Left cardiac atrium (tissue), 4 donors: ENCODE results near the gene KRTAP20-1. TPM values are rescaled to one million over a fixed set of nuclear protein-coding genes. Genes with fewer than 3 reads are reported as not detected.

Experiments used
- ATAC-seq, 2 donors: fragments of 200-7000 bp; cut with Tn5 transposase; one replicate each; pipeline ENCODE4 v1.9.1; 2020; ENCODE audit warnings: mild to moderate bottlenecking in 2 of 2, moderate library complexity in 2 of 2
- DNase-seq: peaks from one replicate; pipeline ENCODE4 v3.0.0-alpha.2; 2020
- intact Hi-C, 2 donors: fragments of 100-400 bp; cut with DNase I; formaldehyde crosslinking; loops; one replicate each; pipeline versions ENCODE4 v1.14.1 to v1.15.1; 2022 to 2023
- long read RNA-seq: library from polyadenylated mRNA; unstranded; transcript quantifications from one replicate; pipeline ENCODE4 v2.0.0, GENCODE V29; 2021
- total RNA-seq, 2 donors: library from RNA; stranded (reverse); fragmentation: NEBNext Ultra II Directional; extraction: Animal tissue kit (Norgen Biotek cat#: 25700); gene quantifications; one replicate each; pipeline ENCODE4 v1.2.1, GENCODE V29; 2021
- donor health status: DM: no; HTN: yes; CAD: no.
- donor health status: DM: no; HTN: yes; CAD: no; lungs with severe emphysema.
- donor health status: DM: yes; HTN: yes; CAD: no.
- donor health status: Dilated cardiomyopathy.

KRTAP20-1 gene, protein sequence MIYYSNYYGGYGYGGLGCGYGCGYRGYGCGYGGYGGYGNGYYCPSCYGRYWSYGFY
- total RNA-seq: not detected
- long read RNA-seq: 0 reads

- intact Hi-C loops: no loop called here
These were observed at the start of gene KRTAP20-1 for GRCh38 chr21:30616125-30616524. TSS of gene KRTAP20-1 (plus strand) at chr21:30616425. CDS start at chr21:30616455, 30 bp downstream.

GRCh38 chr21:30567617-30568016 is 48.6 kb upstream of the KRTAP20-1 start:
- intact Hi-C loops: loop anchor here in 1 of 2 donors (5.0 kb wide), 1 partner anchor 90 kb away; no protein-coding TSS in a partner anchor
- DNase-seq (no peak), ATAC-seq (peak in 1 of 2 donors; percentile 29)

More at GRCh38 chr21:30616125-30616524, at the start of gene KRTAP20-1:
- no peak for ATAC-seq
- no peak for DNase-seq

GRCh38 chr21:30577766-30578165 is 38.5 kb upstream of the KRTAP20-1 start:
- DNase-seq: no peak
- intact Hi-C loops: no loop called here
- peak in 1 of 2 donors; percentile 83 for ATAC-seq

- no peak for DNase-seq
- ATAC-seq: no peak
- intact Hi-C loops: no loop called here
These were observed 36.9 kb upstream of the KRTAP20-1 start for GRCh38 chr21:30579346-30579745.

DNA sequence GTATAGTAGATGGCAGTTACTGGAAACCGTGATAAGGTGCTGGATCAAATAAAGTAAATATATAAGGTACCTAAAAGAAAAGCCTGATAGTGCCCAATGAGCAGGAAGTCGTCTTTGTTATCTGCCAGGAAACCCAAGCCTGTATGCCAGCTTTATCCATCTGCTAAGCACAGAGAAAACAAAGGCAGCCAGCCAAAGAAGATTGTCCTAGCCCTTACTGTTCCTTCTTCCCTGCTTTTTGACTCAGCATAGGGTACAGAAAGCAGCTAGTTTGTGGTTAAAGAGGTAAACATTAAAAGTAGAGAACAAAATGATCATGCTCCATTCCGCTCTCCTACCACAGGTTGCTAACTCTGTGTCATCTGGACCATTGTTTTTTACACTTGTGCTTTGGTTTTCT is 36.1 kb upstream of the KRTAP20-1 start:
- intact Hi-C loops: no loop called here
- DNase-seq (no peak), ATAC-seq (no peak)

- intact Hi-C loops: no loop called here
- ATAC-seq: no peak
- DNase-seq: no peak
These were observed 33.4 kb upstream of the KRTAP20-1 start for GRCh38 chr21:30582870-30583269.

- no peak for ATAC-seq
- intact Hi-C loops: no loop called here
- DNase-seq: no peak
These were observed 25.9 kb upstream of the KRTAP20-1 start, which contains the start of gene KRTAP22-2 for GRCh38 chr21:30590297-30590696. TSS of gene KRTAP22-2 (minus strand) at chr21:30590397.

- intact Hi-C loops: no loop called here
- DNase-seq: no peak
- no peak for ATAC-seq
These were observed 24.1 kb upstream of the KRTAP20-1 start, which contains the start of gene KRTAP6-3 for GRCh38 chr21:30592140-30592539. TSS of gene KRTAP6-3 (plus strand) at chr21:30592440. CDS start at chr21:30592446, 6 bp downstream.

DNA sequence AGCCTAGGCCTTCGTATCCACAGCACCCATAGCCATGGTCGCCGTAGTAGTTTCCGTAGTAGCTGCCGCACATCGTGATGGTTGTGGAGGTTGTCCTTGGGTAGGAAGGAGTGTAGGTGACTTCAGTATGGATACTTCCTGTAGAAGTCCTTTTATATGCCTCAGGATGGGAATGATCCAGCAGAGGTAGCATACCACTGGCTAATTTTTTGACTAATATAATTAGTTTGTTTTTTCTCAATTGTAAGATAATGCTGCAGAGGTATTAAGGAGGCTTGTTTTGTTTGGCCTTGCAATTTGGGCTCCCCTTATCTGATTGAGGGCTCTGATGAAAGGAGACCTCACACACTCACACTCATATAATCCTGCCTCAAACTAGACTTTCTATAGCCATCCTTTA is 17.4 kb upstream of the KRTAP20-1 start, which contains the start of gene KRTAP6-2:
TSS of gene KRTAP6-2 (minus strand) at position 101 of the 400 bp plus-strand sequence. CDS start at position 73, 28 bp downstream.
- ATAC-seq (no peak), DNase-seq (no peak)
- intact Hi-C loops: no loop called here

DNA sequence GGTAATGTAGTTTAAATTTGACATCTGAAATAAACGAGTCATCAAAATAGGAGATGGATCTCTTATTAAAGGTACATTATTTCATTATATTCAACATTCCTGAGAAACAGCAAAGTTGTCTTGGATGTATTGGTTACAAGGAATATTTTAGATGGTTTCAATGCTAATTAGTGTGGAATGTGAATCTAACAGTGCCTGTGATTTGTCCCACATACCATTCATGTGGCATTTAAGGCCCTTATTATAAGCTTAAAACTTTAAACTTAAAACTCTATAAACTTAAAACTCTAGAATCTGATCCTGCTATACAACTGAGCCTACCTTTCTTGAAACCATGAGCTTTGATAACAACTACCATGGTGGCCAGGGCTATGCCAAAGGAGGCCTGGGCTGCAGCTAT is 15.4 kb upstream of the KRTAP20-1 start, which contains the start of gene KRTAP22-1:
TSS of gene KRTAP22-1 (plus strand) at position 301 of the 400 bp plus-strand sequence.
- DNase-seq (no peak), ATAC-seq (no peak)
- intact Hi-C loops: no loop called here

DNA sequence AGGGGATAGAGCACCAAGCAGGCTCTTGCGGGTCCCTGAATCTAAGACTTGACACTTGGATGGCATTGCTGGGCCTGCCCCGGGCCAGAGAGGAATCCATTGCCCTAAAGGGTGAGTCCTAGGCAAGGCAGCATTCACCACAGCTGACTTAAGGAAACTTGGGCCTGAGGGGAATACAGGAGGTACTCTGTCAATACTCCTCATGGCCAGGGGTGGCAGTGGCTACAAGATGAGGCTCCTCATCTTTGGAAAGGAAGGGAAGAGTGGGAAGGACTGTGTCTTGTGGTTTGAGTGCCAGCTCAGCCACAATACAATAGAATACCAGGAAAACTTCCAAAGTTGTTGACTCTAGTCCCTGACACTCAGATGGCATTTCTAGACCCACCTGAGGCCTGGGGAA is 10.3 kb upstream of the KRTAP20-1 start:
- ATAC-seq: no peak
- intact Hi-C loops: no loop called here
- no peak for DNase-seq

GRCh38 chr21:30612132-30612531 is 4.1 kb upstream of the KRTAP20-1 start:
- no peak for ATAC-seq
- intact Hi-C loops: no loop called here
- DNase-seq: no peak

GRCh38 chr21:30613836-30614235 is 2.4 kb upstream of the KRTAP20-1 start, which contains the start of gene KRTAP6-1:
TSS of gene KRTAP6-1 (minus strand) at chr21:30613930. CDS start at chr21:30613904, 26 bp downstream.
- intact Hi-C loops: no loop called here
- no peak for ATAC-seq
- DNase-seq: no peak

DNA sequence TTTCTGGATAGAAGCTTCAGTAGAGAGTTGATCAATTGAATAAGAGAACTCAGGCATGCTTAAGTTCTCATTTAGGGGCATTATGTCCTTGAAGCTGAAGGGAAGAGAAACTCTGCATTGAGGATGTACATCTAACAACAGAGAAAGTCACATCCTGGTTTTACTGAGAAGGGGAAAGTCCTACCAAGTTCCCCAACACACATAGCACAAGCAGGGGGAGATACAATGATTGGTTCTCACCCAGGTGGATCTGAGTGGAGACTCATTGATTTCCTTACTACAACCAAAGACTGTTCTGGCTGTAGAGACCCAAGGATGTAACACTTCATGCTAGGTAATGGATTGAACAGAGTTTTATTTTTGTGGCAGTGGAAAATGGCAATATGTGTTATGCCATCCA is 1.0 kb upstream of the KRTAP20-1 start:
- ATAC-seq (no peak), DNase-seq (no peak)
- intact Hi-C loops: no loop called here

GRCh38 chr21:30620080-30620479 is 3.9 kb downstream of the KRTAP20-1 start:
- intact Hi-C loops: no loop called here
- no peak for ATAC-seq
- no peak for DNase-seq

- ATAC-seq: no peak
- intact Hi-C loops: no loop called here
- no peak for DNase-seq
These were observed 4.3 kb downstream of the KRTAP20-1 start, which contains the start of gene KRTAP20-4 for GRCh38 chr21:30620522-30620921. TSS of gene KRTAP20-4 (plus strand) at chr21:30620627.

- intact Hi-C loops: no loop called here
- DNase-seq: no peak
- peak in 1 of 2 donors; percentile 58 for ATAC-seq
These were observed 7.1 kb downstream of the KRTAP20-1 start for GRCh38 chr21:30623362-30623761.

DNA sequence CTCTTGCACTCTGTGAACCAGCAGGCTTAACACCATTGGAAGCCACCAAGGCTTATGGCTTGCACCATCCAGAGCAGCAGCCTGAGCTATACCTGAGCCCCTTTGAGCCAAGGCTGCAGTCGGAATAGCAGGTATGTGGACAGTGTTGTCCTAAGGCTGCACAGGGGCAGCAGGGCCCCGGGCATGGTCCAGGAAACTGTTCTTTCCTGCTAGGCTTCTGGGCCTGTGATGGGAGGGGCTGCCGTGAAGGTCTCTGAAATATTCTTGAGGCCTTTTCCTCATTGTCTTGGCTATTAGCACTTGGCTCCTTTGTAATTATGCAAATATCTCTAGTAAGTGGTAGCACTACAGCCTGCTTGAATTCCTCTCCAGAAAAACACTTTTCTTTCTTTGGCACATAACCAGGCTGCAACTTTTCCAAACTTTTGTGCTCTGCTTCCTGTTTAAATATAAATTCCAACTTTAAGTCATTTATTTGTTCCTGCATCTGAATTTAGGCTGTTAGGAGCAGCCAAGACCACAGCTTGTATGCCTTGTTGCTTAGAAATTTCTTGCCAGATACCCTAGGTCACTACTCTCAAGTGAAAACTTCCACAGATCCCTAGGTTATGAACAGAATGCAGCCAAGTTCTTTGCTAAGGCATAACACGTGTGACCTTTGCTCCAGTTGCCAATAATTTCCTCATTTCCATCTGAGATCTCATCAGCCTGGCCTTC is 9.4 kb downstream of the KRTAP20-1 start:
- DNase-seq: no peak
- intact Hi-C loops: no loop called here
- ATAC-seq: no peak

GRCh38 chr21:30628109-30628508 is 11.9 kb downstream of the KRTAP20-1 start:
- ATAC-seq (no peak), DNase-seq (no peak)
- intact Hi-C loops: no loop called here

- DNase-seq (no peak), ATAC-seq (peak in 1 of 2 donors; percentile 81)
- intact Hi-C loops: no loop called here
These were observed 13.0 kb downstream of the KRTAP20-1 start for GRCh38 chr21:30629200-30629599.
